DND-41 (cell line): ENCODE results near the gene COMMD7.

Source experiments
- EZH2 ChIP-seq: IDR thresholded peaks from 3 replicates; pipeline ENCODE4 v1.6.1; 2012; ENCODE audit warnings: borderline replicate concordance, low read depth, mild to moderate bottlenecking, moderate library complexity, low read length, inconsistent platforms; ENCODE audit not compliant: severe bottlenecking
- TF ChIP-seq, protein P1 (sequence below): IDR thresholded peaks from 2 replicates; pipeline ENCODE4 v1.5.1; 2012; ENCODE audit warnings: borderline replicate concordance, low read length, moderate library complexity, mild to moderate bottlenecking; ENCODE audit not compliant: poor library complexity, severe bottlenecking; ENCODE audit errors: extremely low read depth

GRCh38 chr20:32672982-32673851 is 70.0 kb downstream of the COMMD7 start:
- TF ChIP-seq, protein P1, sequence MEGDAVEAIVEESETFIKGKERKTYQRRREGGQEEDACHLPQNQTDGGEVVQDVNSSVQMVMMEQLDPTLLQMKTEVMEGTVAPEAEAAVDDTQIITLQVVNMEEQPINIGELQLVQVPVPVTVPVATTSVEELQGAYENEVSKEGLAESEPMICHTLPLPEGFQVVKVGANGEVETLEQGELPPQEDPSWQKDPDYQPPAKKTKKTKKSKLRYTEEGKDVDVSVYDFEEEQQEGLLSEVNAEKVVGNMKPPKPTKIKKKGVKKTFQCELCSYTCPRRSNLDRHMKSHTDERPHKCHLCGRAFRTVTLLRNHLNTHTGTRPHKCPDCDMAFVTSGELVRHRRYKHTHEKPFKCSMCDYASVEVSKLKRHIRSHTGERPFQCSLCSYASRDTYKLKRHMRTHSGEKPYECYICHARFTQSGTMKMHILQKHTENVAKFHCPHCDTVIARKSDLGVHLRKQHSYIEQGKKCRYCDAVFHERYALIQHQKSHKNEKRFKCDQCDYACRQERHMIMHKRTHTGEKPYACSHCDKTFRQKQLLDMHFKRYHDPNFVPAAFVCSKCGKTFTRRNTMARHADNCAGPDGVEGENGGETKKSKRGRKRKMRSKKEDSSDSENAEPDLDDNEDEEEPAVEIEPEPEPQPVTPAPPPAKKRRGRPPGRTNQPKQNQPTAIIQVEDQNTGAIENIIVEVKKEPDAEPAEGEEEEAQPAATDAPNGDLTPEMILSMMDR = peak; percentile 60
- no peak for TF ChIP-seq EZH2
